Esophagus muscularis mucosa (tissue), 4 donors: ENCODE measurements around the gene ACAD11.

Source experiments
- EP300 ChIP-seq: sonication (generic); formaldehyde crosslinking; IDR thresholded peaks from one replicate; pipeline ENCODE4 v1.6.1; 2017; ENCODE audit warnings: antibody characterized with exemption
- POLR2AphosphoS5 ChIP-seq, 2 donors: sonication (generic); formaldehyde crosslinking; IDR thresholded peaks; one replicate each; pipeline ENCODE4 v1.6.1; 2017; ENCODE audit warnings: antibody characterized with exemption in 2 of 2
- TF ChIP-seq, protein P1 (sequence below), 3 experiments: fragments of 200-600 bp in 2 of 3; fragments of 450-650 bp in 1 of 3; sonication (generic) in 2 of 3; IDR thresholded peaks; one replicate each; pipeline ENCODE4 v1.5.1; 2017 to 2019; ENCODE audit warnings: antibody characterized with exemption in 3 of 3, mild to moderate bottlenecking in 2 of 3, moderate library complexity in 1 of 3

DNA sequence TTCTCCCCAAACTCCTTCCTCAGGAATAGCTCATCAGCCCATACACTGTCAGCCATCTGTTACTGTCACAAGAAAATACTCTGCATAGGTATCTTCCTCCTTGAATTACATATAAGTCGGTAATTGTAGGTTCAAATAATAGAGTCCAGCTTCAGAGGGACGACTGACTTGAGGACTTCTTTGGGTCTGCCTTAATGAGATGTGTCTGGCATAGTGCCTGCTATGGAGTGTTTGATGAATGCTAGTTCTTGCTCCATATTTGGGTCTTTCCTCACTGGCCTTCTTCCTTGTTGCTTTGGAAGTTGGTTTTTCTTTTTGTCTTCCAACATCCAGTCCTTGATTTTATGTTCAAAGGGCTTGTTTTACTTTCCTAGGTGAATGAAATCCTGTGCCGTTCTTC lies 129.0 kb downstream of the ACAD11 start:
- TF ChIP-seq, protein P1, sequence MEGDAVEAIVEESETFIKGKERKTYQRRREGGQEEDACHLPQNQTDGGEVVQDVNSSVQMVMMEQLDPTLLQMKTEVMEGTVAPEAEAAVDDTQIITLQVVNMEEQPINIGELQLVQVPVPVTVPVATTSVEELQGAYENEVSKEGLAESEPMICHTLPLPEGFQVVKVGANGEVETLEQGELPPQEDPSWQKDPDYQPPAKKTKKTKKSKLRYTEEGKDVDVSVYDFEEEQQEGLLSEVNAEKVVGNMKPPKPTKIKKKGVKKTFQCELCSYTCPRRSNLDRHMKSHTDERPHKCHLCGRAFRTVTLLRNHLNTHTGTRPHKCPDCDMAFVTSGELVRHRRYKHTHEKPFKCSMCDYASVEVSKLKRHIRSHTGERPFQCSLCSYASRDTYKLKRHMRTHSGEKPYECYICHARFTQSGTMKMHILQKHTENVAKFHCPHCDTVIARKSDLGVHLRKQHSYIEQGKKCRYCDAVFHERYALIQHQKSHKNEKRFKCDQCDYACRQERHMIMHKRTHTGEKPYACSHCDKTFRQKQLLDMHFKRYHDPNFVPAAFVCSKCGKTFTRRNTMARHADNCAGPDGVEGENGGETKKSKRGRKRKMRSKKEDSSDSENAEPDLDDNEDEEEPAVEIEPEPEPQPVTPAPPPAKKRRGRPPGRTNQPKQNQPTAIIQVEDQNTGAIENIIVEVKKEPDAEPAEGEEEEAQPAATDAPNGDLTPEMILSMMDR (IDR thresholded peaks at IDR 0.05), result no peak
- no peak for TF ChIP-seq POLR2AphosphoS5 (IDR thresholded peaks at IDR 0.05)
- TF ChIP-seq EP300, result no peak
